Measurements from ENCODE around the gene SFTPB.

SFTPB gene

DNA sequence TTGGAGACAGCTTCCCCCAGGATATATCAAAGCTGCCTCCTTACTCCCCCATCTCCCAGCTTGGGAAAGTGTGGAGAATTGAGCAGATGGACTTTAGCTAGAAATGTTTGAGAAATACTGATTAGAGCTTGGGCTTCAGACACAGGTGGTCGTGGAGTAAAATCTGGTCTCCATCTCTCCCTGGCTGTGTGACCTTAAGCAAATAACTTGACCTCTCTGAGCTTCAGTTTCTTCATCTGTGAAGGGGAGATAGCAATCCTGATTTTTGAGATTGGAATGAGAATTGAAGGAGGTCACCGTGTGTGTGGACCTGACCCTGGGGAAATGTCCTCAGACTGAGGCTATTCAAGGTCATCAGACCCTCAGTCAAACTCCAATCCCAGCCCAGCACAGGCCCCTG, 29.7 kb upstream of the SFTPB start:
- CTCF ChIA-PET: interaction anchor here (1.0 to 2.2 kb wide), 2 partner anchors 10 to 19 kb away, joined by 5 to 6 read pairs; no protein-coding TSS in a partner anchor
- POLR2A ChIA-PET (ENCODE audit: low non-redundant PET): no interaction called here

DNA sequence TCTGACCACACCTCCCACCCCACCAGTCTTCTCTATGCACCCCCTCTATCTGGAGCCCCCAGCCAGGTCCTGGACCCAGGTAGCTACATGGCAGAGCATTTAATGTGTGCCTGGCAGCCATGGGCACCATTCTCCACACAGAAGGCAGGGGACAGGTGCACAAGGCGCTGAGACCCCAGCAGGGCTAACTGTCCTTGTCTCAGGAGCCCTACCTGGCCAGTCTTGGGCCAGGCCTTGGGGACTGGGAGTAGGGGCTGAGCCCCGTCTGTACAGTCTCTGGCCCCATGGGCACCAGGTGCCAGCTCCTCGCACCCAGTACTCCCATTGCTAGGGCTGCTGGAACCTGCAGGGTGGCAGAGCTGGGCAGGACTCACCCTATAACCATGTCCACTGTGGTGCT, 29.1 kb upstream of the SFTPB start:
- H3K27ac ChIP-seq: no peak overlapping the region
- no peak for DNase-seq (ENCODE audit: low spot score)
- ChIA-PET POLR2A (ENCODE audit: low non-redundant PET) (no interaction called here), CTCF (interaction anchor here (1.1 to 2.2 kb wide), 2 partner anchors 11 to 32 kb away, joined by 4 to 6 read pairs; no protein-coding TSS in a partner anchor)
- TF ChIP-seq, protein P1, sequence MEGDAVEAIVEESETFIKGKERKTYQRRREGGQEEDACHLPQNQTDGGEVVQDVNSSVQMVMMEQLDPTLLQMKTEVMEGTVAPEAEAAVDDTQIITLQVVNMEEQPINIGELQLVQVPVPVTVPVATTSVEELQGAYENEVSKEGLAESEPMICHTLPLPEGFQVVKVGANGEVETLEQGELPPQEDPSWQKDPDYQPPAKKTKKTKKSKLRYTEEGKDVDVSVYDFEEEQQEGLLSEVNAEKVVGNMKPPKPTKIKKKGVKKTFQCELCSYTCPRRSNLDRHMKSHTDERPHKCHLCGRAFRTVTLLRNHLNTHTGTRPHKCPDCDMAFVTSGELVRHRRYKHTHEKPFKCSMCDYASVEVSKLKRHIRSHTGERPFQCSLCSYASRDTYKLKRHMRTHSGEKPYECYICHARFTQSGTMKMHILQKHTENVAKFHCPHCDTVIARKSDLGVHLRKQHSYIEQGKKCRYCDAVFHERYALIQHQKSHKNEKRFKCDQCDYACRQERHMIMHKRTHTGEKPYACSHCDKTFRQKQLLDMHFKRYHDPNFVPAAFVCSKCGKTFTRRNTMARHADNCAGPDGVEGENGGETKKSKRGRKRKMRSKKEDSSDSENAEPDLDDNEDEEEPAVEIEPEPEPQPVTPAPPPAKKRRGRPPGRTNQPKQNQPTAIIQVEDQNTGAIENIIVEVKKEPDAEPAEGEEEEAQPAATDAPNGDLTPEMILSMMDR (conservative IDR thresholded peaks at IDR 0.05; ENCODE audit: low read depth): no peak

More for the DNA sequence above, 29.7 kb upstream of the SFTPB start:
- DNase-seq (ENCODE audit: low spot score): no peak
- TF ChIP-seq, protein P1 (conservative IDR thresholded peaks at IDR 0.05; ENCODE audit: low read depth): no peak
- H3K27ac ChIP-seq: no peak overlapping the region

DNA sequence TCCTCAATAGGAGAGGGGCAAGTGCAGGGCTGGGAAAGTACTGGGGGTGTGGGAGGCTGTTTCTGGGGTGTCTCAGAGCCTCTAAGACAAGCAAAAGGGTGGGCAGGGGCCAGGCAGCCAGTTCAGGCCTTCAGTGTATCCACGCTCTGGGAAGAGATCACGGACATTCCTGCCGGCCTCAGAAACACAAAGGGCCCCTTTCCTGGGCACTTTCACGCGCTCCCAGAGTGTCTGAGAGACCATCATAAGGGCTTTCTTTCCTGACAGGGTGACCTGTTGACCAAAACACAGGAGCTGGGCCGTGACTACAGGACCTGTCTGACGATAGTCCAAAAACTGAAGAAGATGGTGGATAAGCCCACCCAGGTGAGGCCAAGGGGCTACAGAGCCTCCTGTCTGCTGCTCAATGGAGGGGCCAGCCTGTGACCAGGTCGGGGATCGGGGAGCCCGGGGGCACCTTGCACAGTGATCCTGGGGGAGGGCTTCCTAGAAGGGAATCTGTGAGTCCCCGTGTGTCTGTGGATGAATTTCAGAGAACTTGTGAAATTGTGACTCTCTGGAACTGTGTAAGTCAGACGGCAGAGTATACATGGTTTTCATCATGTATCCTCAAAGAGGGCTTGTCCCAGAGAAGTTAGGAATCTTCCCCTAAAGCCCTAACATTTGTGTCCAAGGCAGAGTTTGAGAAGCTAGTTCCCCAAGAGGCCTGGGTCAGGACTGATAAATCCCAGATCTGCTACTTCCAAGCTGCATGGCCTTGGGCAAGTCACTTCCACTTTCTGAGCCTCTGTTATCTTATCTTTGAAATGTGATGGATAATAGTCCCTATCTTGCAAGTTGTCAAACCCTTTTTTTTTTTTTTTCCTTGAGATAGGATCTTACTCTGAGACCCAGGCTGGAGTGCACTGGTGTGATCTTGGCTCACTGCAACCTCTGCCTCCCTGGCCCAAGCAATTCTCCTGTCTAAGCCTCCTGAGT, 28.0 kb upstream of the SFTPB start:
- TF ChIP-seq, protein P1 (conservative IDR thresholded peaks at IDR 0.05; ENCODE audit: low read depth): no peak
- CTCF ChIA-PET: interaction anchor here (0.7 to 2.2 kb wide), 4 partner anchors 11 to 33 kb away, joined by 3 to 6 read pairs (median 4); no protein-coding TSS in a partner anchor
- no peak overlapping the region for H3K27ac ChIP-seq
- POLR2A ChIA-PET (ENCODE audit: low non-redundant PET): interaction anchor here (0.7 kb wide), 1 partner anchor 60 kb away, joined by 4 read pairs; no protein-coding TSS in a partner anchor
- DNase-seq (ENCODE audit: low spot score): no peak

DNA sequence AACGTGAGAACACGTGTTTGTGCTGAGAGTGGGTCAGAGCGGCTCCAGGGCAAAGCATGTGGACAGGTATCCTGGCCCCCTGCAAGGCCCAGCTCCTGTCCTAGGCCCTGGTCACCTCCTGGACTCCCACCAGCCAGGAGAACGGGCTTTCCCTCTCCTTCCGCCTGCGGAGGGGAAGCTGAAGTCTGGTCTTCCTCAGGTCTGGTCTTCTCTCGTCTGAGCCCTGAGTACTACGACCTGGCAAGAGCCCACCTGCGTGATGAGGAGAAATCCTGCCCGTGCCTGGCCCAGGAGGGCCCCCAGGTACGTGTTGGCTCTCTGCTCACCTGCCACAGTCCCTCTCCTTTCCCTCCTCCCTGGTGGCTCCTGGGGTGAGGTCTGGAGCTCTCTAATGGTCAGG, 27.1 kb upstream of the SFTPB start:
- DNase-seq (ENCODE audit: low spot score): no peak
- no peak overlapping the region for H3K27ac ChIP-seq
- ChIA-PET POLR2A (ENCODE audit: low non-redundant PET) (no interaction called here), CTCF (interaction anchor here (0.7 kb wide), 1 partner anchor 12 kb away, joined by 4 read pairs; no protein-coding TSS in a partner anchor)
- TF ChIP-seq, protein P1 (conservative IDR thresholded peaks at IDR 0.05; ENCODE audit: low read depth): no peak

DNA sequence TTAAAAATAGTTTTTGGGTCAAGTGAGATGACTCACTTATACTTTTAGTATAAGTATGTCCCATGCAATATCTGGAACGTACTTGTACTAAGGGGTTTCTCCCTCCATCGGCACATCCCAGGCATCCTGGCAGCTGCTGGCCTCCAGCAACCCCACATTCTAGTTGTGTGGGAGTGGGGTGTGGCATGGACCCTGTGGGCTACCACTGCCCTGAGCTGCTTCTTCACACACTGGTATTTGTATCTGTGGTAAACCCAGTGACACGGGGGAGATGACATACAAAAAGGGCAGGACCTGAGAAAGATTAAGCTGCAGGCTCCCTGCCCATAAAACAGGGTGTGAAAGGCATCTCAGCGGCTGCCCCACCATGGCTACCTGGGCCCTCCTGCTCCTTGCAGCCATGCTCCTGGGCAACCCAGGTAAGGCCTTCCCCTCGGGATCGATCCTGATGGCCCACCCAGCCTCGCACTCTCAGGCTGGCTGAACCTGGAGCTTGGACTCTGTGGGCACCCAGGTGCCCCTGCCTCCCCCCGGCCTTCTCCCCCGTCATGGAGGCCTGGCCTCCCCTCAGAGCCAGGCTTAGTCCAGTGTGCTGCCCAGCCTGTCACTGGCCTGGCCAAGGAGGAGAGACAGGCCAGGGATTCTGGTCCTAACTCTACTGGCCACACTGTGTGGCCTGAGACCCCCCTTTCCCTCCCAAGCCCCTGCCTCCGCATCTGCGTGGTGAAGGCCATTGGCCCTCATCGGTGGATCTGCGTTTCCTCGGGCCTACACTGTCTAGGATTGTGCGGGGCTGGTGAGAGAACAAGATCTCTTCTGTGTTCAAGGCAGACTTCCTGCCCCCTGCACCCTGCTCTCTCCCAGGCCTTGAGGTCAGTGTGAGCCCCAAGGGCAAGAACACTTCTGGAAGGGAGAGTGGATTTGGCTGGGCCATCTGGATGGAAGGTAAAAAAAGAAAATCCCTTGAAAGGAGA, 26.3 kb upstream of the SFTPB start, which contains the start of gene GNLY:
Gene GNLY (plus strand): TSS at position 307 of the 974 bp plus-strand sequence. CDS start 61 bp downstream, at position 368.
- POLR2A ChIA-PET (ENCODE audit: low non-redundant PET): interaction anchor here (0.6 kb wide), 2 partner anchors 50 to 508 kb away, joined by 3 to 8 read pairs; no protein-coding TSS in a partner anchor
- H3K27ac ChIP-seq: no peak within 1 kb of the TSS
- DNase-seq (ENCODE audit: low spot score): no peak
- CTCF ChIA-PET: no interaction called here
- TF ChIP-seq, protein P1 (conservative IDR thresholded peaks at IDR 0.05; ENCODE audit: low read depth): no peak

All from RWPE1 (cell line).